HG03060 (cell line): ENCODE results near the gene NPS.

Experiments used
- ATAC-seq: cut with Tn5 transposase; IDR thresholded peaks from one replicate; pipeline ENCODE4 v1.9.1; 2021; ENCODE audit warnings: low read depth, moderate number of reproducible peaks; ENCODE audit not compliant: unreplicated experiment

The NPS gene

GRCh38 chr10:127549009-127549408 lies at the start of gene NPS:
Gene NPS, plus strand, starts transcription at chr10:127549309. Its CDS starts 60 bp downstream, at chr10:127549369.
- ATAC-seq: no peak

GRCh38 chr10:127500127-127500526 lies 49.0 kb upstream of the NPS start:
- ATAC-seq: no peak

- no peak for ATAC-seq
Observed at GRCh38 chr10:127506094-127506493, 43.0 kb upstream of the NPS start.

- ATAC-seq: no peak
Observed at GRCh38 chr10:127522298-127522697, 26.8 kb upstream of the NPS start.

GRCh38 chr10:127523476-127523875 lies 25.6 kb upstream of the NPS start:
- no peak for ATAC-seq

GRCh38 chr10:127524229-127524628 lies 24.9 kb upstream of the NPS start:
- no peak for ATAC-seq

- ATAC-seq: no peak
Observed at GRCh38 chr10:127524908-127525665, 24.0 kb upstream of the NPS start.

GRCh38 chr10:127525686-127526085 lies 23.4 kb upstream of the NPS start:
- no peak for ATAC-seq

- ATAC-seq: no peak
Observed at GRCh38 chr10:127526161-127526560, 22.9 kb upstream of the NPS start.

GRCh38 chr10:127527320-127527719 lies 21.8 kb upstream of the NPS start:
- no peak for ATAC-seq

- ATAC-seq: no peak
Observed at GRCh38 chr10:127527891-127528290, 21.2 kb upstream of the NPS start.

GRCh38 chr10:127532193-127532592 lies 16.9 kb upstream of the NPS start:
- ATAC-seq: no peak

- ATAC-seq: no peak
Observed at GRCh38 chr10:127532659-127533058, 16.4 kb upstream of the NPS start.

- no peak for ATAC-seq
Observed at GRCh38 chr10:127534074-127534473, 15.0 kb upstream of the NPS start.

- ATAC-seq: no peak
Observed at GRCh38 chr10:127534496-127534895, 14.6 kb upstream of the NPS start.

- ATAC-seq: no peak
Observed at GRCh38 chr10:127535802-127536515, 13.2 kb upstream of the NPS start.

GRCh38 chr10:127536972-127537760 lies 11.9 kb upstream of the NPS start:
- ATAC-seq: no peak

GRCh38 chr10:127537924-127538323 lies 11.2 kb upstream of the NPS start:
- no peak for ATAC-seq

- ATAC-seq: no peak
Observed at GRCh38 chr10:127548022-127548421, 1.1 kb upstream of the NPS start.

- ATAC-seq: no peak
Observed at GRCh38 chr10:127550861-127551260, 1.8 kb downstream of the NPS start.

GRCh38 chr10:127552446-127552845 lies 3.3 kb downstream of the NPS start:
- ATAC-seq: no peak
